K562 (cell line): ENCODE data around the gene NTM. TPM values are rescaled to one million over a fixed set of nuclear protein-coding genes. Genes with fewer than 3 reads are reported as not detected.

Experiments used
- ATAC-seq: fragments of 200-7000 bp; cut with Tn5 transposase; 3 replicates; pipeline ENCODE4 v1.9.1; 2020; ENCODE audit warnings: moderate library complexity
- BruUV-seq: library from RNA; stranded (reverse); fragments of 400-500 nt; replicated peaks from 2 replicates; lab custom pipeline; 2021; lab: Mats Ljungman, UMichigan
- CTCF ChIA-PET: fragments of 300-600 bp; formaldehyde crosslinking; extraction: SDS; loops from one replicate; lab custom pipeline; 2021; ENCODE audit warnings: low intra/inter-chr PET ratio; lab: Yijun Ruan, JAX
- POLR2A ChIA-PET: fragments of 300-600, 350-650 bp; sonication (Branson Sonifier 250); formaldehyde crosslinking; extraction: SDS; loops from one replicate; lab custom pipeline; 2021; ENCODE audit warnings: antibody characterized with exemption, inconsistent platforms; lab: Yijun Ruan, JAX
- DNase-seq, 4 experiments: peaks; one replicate each; pipeline versions ENCODE4 v3.0.0 to v3.0.0-alpha.2; 2011 to 2018; ENCODE audit warnings: low spot score in 3 of 4, mixed read lengths in 3 of 4; ENCODE audit errors: extremely low read depth in 1 of 4
- FAIRE-seq: peaks from 2 replicates; lab custom pipeline; 2011; peaks lifted over from hg19 to GRCh38; lab: Jason Lieb, UNC
- H2AFZ ChIP-seq: 2 replicates; pipeline ENCODE4 v1.6.0; 2011; ENCODE audit warnings: low read depth, low read length, control low read depth, inconsistent platforms
- H3K27ac ChIP-seq: fragments of 200-600 bp; 3 replicates; pipeline ENCODE4 v1.8.0; 2011; ENCODE audit warnings: low read depth, mild to moderate bottlenecking, control low read depth, inconsistent platforms, low read length, moderate library complexity, mixed read lengths; ENCODE audit errors: extremely low read depth
- H3K27me3 ChIP-seq, 2 experiments: fragments of 300-600 bp in 1 of 2; 2 replicates in 1 of 2; 3 replicates in 1 of 2; pipeline versions ENCODE4 v1.6.0 to v1.8.0; 2011; ENCODE audit warnings: inconsistent platforms in 2 of 2, low read length in 2 of 2, mild to moderate bottlenecking in 1 of 2, mixed read lengths in 1 of 2, moderate library complexity in 1 of 2; ENCODE audit not compliant: control insufficient read depth in 2 of 2, insufficient read depth in 2 of 2
- H3K36me3 ChIP-seq: fragments of 300-600 bp; 3 replicates; pipeline ENCODE4 v1.8.0; 2011; ENCODE audit warnings: mild to moderate bottlenecking, low read length, inconsistent platforms; ENCODE audit not compliant: control insufficient read depth, insufficient read depth
- H3K4me1 ChIP-seq, 2 experiments: fragments of 200-600 bp in 1 of 2; replicated peaks in 1 of 2; 2 replicates in 1 of 2; 3 replicates in 1 of 2; pipeline versions ENCODE4 v1.5.1 to v1.8.0; 2011; ENCODE audit warnings: inconsistent platforms in 2 of 2, low read length in 2 of 2, mild to moderate bottlenecking in 1 of 2, mixed read lengths in 1 of 2, moderate library complexity in 1 of 2; ENCODE audit not compliant: control insufficient read depth in 2 of 2, insufficient read depth in 2 of 2
- H3K4me2 ChIP-seq: 2 replicates; pipeline ENCODE4 v1.6.1; 2011; ENCODE audit warnings: low read length, control low read depth, inconsistent platforms, mixed read lengths; ENCODE audit not compliant: insufficient read depth
- H3K4me3 ChIP-seq: fragments of 200-600 bp; sonication (generic), shearing (Covaris generic); 2 replicates; pipeline ENCODE4 v1.5.1; 2016; ENCODE audit warnings: control low read depth, inconsistent platforms
- H3K79me2 ChIP-seq: fragments of 200-600 bp; 3 replicates; pipeline ENCODE4 v1.8.0; 2011; ENCODE audit warnings: low read length, inconsistent platforms; ENCODE audit not compliant: control insufficient read depth, insufficient read depth
- H3K9ac ChIP-seq, 2 experiments: 2 replicates each; pipeline versions ENCODE4 v1.6.0 to v1.6.1; 2011; ENCODE audit warnings: low read depth in 2 of 2, low read length in 2 of 2, control low read depth in 1 of 2, inconsistent platforms in 1 of 2, mild to moderate bottlenecking in 1 of 2, mixed read lengths in 1 of 2; ENCODE audit not compliant: insufficient read depth in 1 of 2
- H3K9me1 ChIP-seq: one replicate; pipeline ENCODE4 v1.6.0; 2011; ENCODE audit warnings: inconsistent platforms, mild to moderate bottlenecking, low read length, moderate library complexity; ENCODE audit not compliant: control insufficient read depth, insufficient read depth
- H3K9me3 ChIP-seq: replicated peaks from 2 replicates; pipeline ENCODE4 v1.5.1; 2011; ENCODE audit warnings: low read depth, low read length, inconsistent platforms; ENCODE audit not compliant: control insufficient read depth, insufficient read depth
- H4K20me1 ChIP-seq: replicated peaks from 2 replicates; pipeline ENCODE4 v1.6.1; 2011; ENCODE audit warnings: low read length, inconsistent platforms, mixed read lengths; ENCODE audit not compliant: control insufficient read depth, insufficient read depth
- ATF2 ChIP-seq: sonication (generic); formaldehyde crosslinking; IDR thresholded peaks from 2 replicates; pipeline ENCODE4 v1.8.1; 2022; ENCODE audit warnings: missing genetic modification reagents
- DLX4 ChIP-seq: fragments of 250-450 bp; sonication (Bioruptor Pico); IDR thresholded peaks from 2 replicates; pipeline ENCODE4 v1.6.1; 2021; ENCODE audit warnings: mild to moderate bottlenecking
- IFI16 ChIP-seq: fragments of 250-450 bp; sonication (Bioruptor Pico); IDR thresholded peaks from 2 replicates; pipeline ENCODE4 v2.1.2; 2022; ENCODE audit warnings: mild to moderate bottlenecking, inconsistent platforms
- KDM2B ChIP-seq: fragments of 250-450 bp; sonication (Bioruptor Pico); IDR thresholded peaks from 2 replicates; pipeline ENCODE4 v1.8.0; 2021; ENCODE audit warnings: mild to moderate bottlenecking, moderate library complexity
- KLF6 ChIP-seq: fragments of 250-450 bp; sonication (Bioruptor Pico); IDR thresholded peaks from 2 replicates; pipeline ENCODE4 v1.4.0; 2020; ENCODE audit warnings: mild to moderate bottlenecking, moderate library complexity, borderline replicate concordance
- LEF1 ChIP-seq: fragments of 450-650 bp; IDR thresholded peaks from 2 replicates; pipeline ENCODE4 v1.6.1; 2016; ENCODE audit warnings: mild to moderate bottlenecking
- MEF2A ChIP-seq: IDR thresholded peaks from 2 replicates; pipeline ENCODE4 v1.6.1; 2011; ENCODE audit warnings: low read depth, mild to moderate bottlenecking, low read length, moderate library complexity; ENCODE audit not compliant: control insufficient read depth
- REST ChIP-seq, 2 experiments: fragments of 450-650 bp; formaldehyde crosslinking in 1 of 2; IDR thresholded peaks; 2 replicates each; pipeline versions ENCODE4 v1.4.0 to v1.6.1; 2014 to 2020; ENCODE audit warnings: mild to moderate bottlenecking in 2 of 2, borderline replicate concordance in 1 of 2, low read depth in 1 of 2
- SP1 ChIP-seq: sonication (generic); formaldehyde crosslinking; IDR thresholded peaks from 2 replicates; pipeline ENCODE4 v1.8.1; 2022; ENCODE audit warnings: mild to moderate bottlenecking, missing genetic modification reagents
- STAT5A ChIP-seq: IDR thresholded peaks from 2 replicates; pipeline ENCODE4 v1.6.1; 2012; ENCODE audit warnings: low read length, inconsistent platforms, borderline replicate concordance
- ZBTB34 ChIP-seq: fragments of 250-450 bp; sonication (Bioruptor Pico); IDR thresholded peaks from 2 replicates; pipeline ENCODE4 v1.8.0; 2021; ENCODE audit warnings: mild to moderate bottlenecking, moderate library complexity
- ZNF696 ChIP-seq: fragments of 250-450 bp; sonication (Bioruptor Pico); conservative IDR thresholded peaks from 2 replicates; pipeline ENCODE4 v1.4.0; 2020; ENCODE audit warnings: mild to moderate bottlenecking, moderate library complexity
- WGBS: fragments of 100-300 bp; shearing (Covaris generic); methylation state at CpG from one replicate; pipeline ENCODE4 v1.1.6; 2016; ENCODE audit warnings: low coverage, mixed read lengths; ENCODE audit not compliant: insufficient coverage; ENCODE audit errors: missing lambda C conversion rate; 5-methylcytosine and 5-hydroxymethylcytosine counted together
- in situ Hi-C: fragments of 300-500 bp; cut with MboI; formaldehyde crosslinking; loops from 4 replicates; pipeline ENCODE4 v1.15.0; 2018; ENCODE audit warnings: inconsistent platforms, mixed read lengths
- intact Hi-C: fragments of 100-400 bp; cut with micrococcal nuclease; formaldehyde crosslinking; loops from 2 replicates; pipeline ENCODE4 v1.14.2; 2022
- polyA plus RNA-seq, 8 experiments: library from polyadenylated mRNA; depleted of rRNA in 4 of 8; stranded (reverse) in 5 of 8; unstranded in 3 of 8; fragments of >200 nt; fragmentation: Nextera tagmentation in 2 of 8; fragmentation: Illumina TruSeq in 1 of 8; extraction: Ambion mirVana in 2 of 8; extraction: Trizol in 1 of 8; gene quantifications; 2 replicates each; pipeline versions ENCODE4 v1.2.1 to v1.2.3, GENCODE V29; 2011 to 2014; ENCODE audit warnings: inconsistent platforms in 1 of 8, missing spikeins in 1 of 8
- total RNA-seq, 7 experiments: library from RNA; depleted of rRNA in 6 of 7; stranded (reverse); fragments of >200 nt in 6 of 7; fragmentation: Illumina TruSeq in 2 of 7; extraction: Trizol in 2 of 7; gene quantifications; 2 replicates each; pipeline versions ENCODE4 v1.2.1 to v1.2.3, GENCODE V29; 2011 to 2021; ENCODE audit warnings: low replicate concordance in 1 of 7

The NTM gene
- total and polyA plus RNA-seq, 9 of the 15 experiments (the other 6 are each of a cell fraction or from before 2014, with no cell fraction given), result not detected

- H3K4me1 ChIP-seq, result no peaks in the 10 kb centered on the region
- no peaks in the 10 kb centered on the region for H3K9me3 ChIP-seq
- H3K79me2 ChIP-seq, result no peaks in the 10 kb centered on the region
- BruUV-seq, result no TSS peak
- H3K27ac ChIP-seq, result no peak overlapping the region
- no peak overlapping the region for H3K4me3 ChIP-seq
- DNase-seq (no peak), FAIRE-seq (no peak), ATAC-seq (no peak)
- intact Hi-C loops (no loop called here), in situ Hi-C loops (no loop called here)
- ChIA-PET CTCF (no interaction called here), POLR2A (no interaction called here)
- WGBS, result 0% methylated on average over 4 of the region's 4 CpGs
- H4K20me1 ChIP-seq, result no peaks in the 10 kb centered on the region
- no peaks in the 10 kb centered on the region for H3K27me3 ChIP-seq
- no peak overlapping the region for H2AFZ ChIP-seq
- no peaks in the 10 kb centered on the region for H3K9me1 ChIP-seq
- no peak overlapping the region for H3K9ac ChIP-seq
- TF ChIP-seq KLF6 (CRISPR knock-in tag) (no peak), ZNF696 (CRISPR knock-in tag) (no peak), STAT5A (no peak), SP1 (CRISPR knock-in tag) (no peak), ZBTB34 (CRISPR knock-in tag) (no peak), REST (IDR thresholded peaks at IDR 0.05; ENCODE audit: borderline replicate concordance) (no peak), REST (CRISPR knock-in tag; IDR thresholded peaks at IDR 0.05; ENCODE audit: low read depth) (no peak), IFI16 (CRISPR knock-in tag) (no peak), LEF1 (no peak), ATF2 (CRISPR knock-in tag) (no peak), DLX4 (CRISPR knock-in tag) (no peak), MEF2A (no peak), KDM2B (CRISPR knock-in tag) (no peak)
- no peak overlapping the region for H3K4me2 ChIP-seq
- H3K36me3 ChIP-seq, result no peaks in the 10 kb centered on the region
Measured at GRCh38 chr11:131934006-131934405, 563.6 kb downstream of the NTM start.
